ENCODE results near the gene IQSEC1. TPM values are rescaled to one million over a fixed set of nuclear protein-coding genes. Genes with fewer than 3 reads are reported as not detected.

IQSEC1 gene
- total and polyA plus RNA-seq, 2 experiments from 2014 or later = 8.0 to 51.9 TPM

DNA sequence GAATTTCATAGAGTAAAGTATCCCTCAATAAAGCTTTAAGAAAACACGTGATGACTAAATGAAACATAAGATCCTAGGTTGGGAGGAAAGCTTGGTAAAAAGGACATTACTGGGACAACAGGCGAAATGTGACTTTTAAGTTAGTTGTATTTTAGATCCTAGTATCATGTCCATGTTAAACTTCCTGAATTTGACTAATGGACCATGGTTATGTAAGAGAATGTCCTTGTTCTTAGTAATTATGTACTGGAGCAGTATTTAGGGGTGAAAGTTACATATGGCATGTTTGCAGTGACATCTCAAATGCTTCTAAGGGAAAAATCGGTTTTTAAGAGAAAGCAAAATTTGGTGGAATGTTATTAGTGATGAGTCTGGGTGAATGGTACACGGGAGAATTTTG is 69.6 kb downstream of the IQSEC1 start:
- Histone ChIP-seq H3K27ac (ENCODE audit: low read depth) (no peak overlapping the region), H4K20me1 (replicated peaks; ENCODE audit: insufficient read depth) (no peaks in the 10 kb centered on the region; the same call in 1 of the 2 replicates), H3K79me2 (replicated peaks; ENCODE audit: insufficient read depth) (no peaks in the 10 kb centered on the region), H3K4me3 (no peak overlapping the region), H3K4me2 (no peak overlapping the region), H3K9me2 (ENCODE audit: insufficient read depth) (no peaks in the 10 kb centered on the region), H3K27me3 (ENCODE audit: insufficient read depth) (no peaks in the 10 kb centered on the region), H3K36me3 (ENCODE audit: insufficient read depth) (no peaks in the 10 kb centered on the region), H3F3A (replicated peaks; ENCODE audit: low read depth) (no peaks in the 10 kb centered on the region), H2AFZ (no peak overlapping the region), H3K4me1 (ENCODE audit: insufficient read depth) (peaks cover 13% of the 10 kb centered on the region)
- Mint-ChIP-seq H3K27me3 (ENCODE audit: insufficient read depth, low read depth, poor library complexity) (peaks cover 7% of the 10 kb centered on the region), H3K27ac (no peak overlapping the region), H3K36me3 (ENCODE audit: low read depth) (no peaks in the 10 kb centered on the region), H3K4me1 (peaks cover 34% of the 10 kb centered on the region), H3K9me3 (no peaks in the 10 kb centered on the region), H3K4me3 (no peak overlapping the region)
- TF ChIP-seq ZNF114 (CRISPR knock-in tag; IDR thresholded peaks at IDR 0.05) (no peak), EZH2 (IDR thresholded peaks at IDR 0.05; ENCODE audit: low read depth, unreplicated experiment) (no peak), STAT1 (IDR thresholded peaks at IDR 0.05; ENCODE audit: unreplicated experiment) (no peak), JUNB (IDR thresholded peaks at IDR 0.05; ENCODE audit: unreplicated experiment) (no peak), NANOG (IDR thresholded peaks at IDR 0.05; ENCODE audit: borderline replicate concordance) (no peak)
- TF ChIP-seq, protein P1, sequence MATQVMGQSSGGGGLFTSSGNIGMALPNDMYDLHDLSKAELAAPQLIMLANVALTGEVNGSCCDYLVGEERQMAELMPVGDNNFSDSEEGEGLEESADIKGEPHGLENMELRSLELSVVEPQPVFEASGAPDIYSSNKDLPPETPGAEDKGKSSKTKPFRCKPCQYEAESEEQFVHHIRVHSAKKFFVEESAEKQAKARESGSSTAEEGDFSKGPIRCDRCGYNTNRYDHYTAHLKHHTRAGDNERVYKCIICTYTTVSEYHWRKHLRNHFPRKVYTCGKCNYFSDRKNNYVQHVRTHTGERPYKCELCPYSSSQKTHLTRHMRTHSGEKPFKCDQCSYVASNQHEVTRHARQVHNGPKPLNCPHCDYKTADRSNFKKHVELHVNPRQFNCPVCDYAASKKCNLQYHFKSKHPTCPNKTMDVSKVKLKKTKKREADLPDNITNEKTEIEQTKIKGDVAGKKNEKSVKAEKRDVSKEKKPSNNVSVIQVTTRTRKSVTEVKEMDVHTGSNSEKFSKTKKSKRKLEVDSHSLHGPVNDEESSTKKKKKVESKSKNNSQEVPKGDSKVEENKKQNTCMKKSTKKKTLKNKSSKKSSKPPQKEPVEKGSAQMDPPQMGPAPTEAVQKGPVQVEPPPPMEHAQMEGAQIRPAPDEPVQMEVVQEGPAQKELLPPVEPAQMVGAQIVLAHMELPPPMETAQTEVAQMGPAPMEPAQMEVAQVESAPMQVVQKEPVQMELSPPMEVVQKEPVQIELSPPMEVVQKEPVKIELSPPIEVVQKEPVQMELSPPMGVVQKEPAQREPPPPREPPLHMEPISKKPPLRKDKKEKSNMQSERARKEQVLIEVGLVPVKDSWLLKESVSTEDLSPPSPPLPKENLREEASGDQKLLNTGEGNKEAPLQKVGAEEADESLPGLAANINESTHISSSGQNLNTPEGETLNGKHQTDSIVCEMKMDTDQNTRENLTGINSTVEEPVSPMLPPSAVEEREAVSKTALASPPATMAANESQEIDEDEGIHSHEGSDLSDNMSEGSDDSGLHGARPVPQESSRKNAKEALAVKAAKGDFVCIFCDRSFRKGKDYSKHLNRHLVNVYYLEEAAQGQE (IDR thresholded peaks at IDR 0.05; ENCODE audit: unreplicated experiment) = no peak
- no peak for ATAC-seq
- no peak for DNase-seq (ENCODE audit: low spot score)

DNA sequence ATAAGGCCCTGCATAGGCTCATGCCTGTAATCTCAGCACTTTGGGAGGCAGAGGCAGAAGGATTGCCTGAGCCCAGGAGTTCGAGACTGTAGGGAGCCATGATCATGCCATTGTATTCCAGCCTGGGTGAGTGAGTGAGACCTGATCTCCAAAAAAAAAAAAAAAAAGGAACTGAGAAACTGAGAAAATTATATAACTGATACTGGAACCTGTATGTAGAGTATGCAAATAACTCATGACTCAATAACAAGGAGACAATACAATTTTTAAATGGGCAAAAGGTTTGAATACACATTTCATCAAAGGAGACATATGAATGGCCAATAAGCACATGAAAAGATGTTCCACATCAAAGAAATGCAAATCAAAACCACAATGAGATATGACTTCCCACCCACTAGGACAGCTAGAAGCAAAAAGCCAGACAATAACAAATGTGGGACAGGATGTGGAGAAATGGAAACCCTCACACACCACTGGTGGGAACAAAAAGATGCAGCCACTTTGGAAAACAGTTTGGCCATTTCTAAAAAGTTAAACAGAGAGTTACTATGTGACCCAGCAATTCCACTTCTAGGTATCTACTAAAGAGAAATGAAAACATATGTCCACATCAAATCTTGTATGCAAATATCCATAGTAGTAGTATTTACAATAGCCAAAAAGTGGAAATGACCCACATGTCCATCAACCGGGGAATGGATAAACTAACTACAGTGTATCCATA is 70.7 kb downstream of the IQSEC1 start:
- no peak overlapping the region for H3K4me3 Mint-ChIP-seq
- peaks cover 13% of the 10 kb centered on the region for H3K4me1 ChIP-seq (ENCODE audit: insufficient read depth)
- peaks cover 9% of the 10 kb centered on the region for H3K27me3 Mint-ChIP-seq (ENCODE audit: insufficient read depth, low read depth, poor library complexity)
- no peak overlapping the region for H3K4me2 ChIP-seq
- TF ChIP-seq, protein P2, sequence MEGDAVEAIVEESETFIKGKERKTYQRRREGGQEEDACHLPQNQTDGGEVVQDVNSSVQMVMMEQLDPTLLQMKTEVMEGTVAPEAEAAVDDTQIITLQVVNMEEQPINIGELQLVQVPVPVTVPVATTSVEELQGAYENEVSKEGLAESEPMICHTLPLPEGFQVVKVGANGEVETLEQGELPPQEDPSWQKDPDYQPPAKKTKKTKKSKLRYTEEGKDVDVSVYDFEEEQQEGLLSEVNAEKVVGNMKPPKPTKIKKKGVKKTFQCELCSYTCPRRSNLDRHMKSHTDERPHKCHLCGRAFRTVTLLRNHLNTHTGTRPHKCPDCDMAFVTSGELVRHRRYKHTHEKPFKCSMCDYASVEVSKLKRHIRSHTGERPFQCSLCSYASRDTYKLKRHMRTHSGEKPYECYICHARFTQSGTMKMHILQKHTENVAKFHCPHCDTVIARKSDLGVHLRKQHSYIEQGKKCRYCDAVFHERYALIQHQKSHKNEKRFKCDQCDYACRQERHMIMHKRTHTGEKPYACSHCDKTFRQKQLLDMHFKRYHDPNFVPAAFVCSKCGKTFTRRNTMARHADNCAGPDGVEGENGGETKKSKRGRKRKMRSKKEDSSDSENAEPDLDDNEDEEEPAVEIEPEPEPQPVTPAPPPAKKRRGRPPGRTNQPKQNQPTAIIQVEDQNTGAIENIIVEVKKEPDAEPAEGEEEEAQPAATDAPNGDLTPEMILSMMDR (conservative IDR thresholded peaks at IDR 0.05; ENCODE audit: low read depth in 2 of 2) = no peak
- no peak for TF ChIP-seq EZH2 (IDR thresholded peaks at IDR 0.05; ENCODE audit: low read depth, unreplicated experiment)
- no peak for TF ChIP-seq JUNB (IDR thresholded peaks at IDR 0.05; ENCODE audit: unreplicated experiment)
- no peak for TF ChIP-seq POLR2AphosphoS5 (IDR thresholded peaks at IDR 0.05; ENCODE audit: low read depth)
- TF ChIP-seq EZH2phosphoT487 (IDR thresholded peaks at IDR 0.05; ENCODE audit: unreplicated experiment) = no peak
- H3K9me3 Mint-ChIP-seq = no peaks in the 10 kb centered on the region
- peak; percentile 18; the same call in 1 of the 3 replicates for ATAC-seq
- no peak overlapping the region for H3K27ac Mint-ChIP-seq
- no peak overlapping the region for H3K27ac ChIP-seq (ENCODE audit: low read depth)
- H4K20me1 ChIP-seq (replicated peaks; ENCODE audit: insufficient read depth) = no peaks in the 10 kb centered on the region; the same call in 1 of the 2 replicates
- H3F3A ChIP-seq (replicated peaks; ENCODE audit: low read depth) = no peaks in the 10 kb centered on the region
- no peak for DNase-seq (ENCODE audit: low spot score)
- H3K36me3 ChIP-seq (ENCODE audit: insufficient read depth) = no peaks in the 10 kb centered on the region
- no peak overlapping the region for H2AFZ ChIP-seq
- H3K36me3 Mint-ChIP-seq (ENCODE audit: low read depth) = no peaks in the 10 kb centered on the region
- no peaks in the 10 kb centered on the region for H3K9me2 ChIP-seq (ENCODE audit: insufficient read depth)
- no peak overlapping the region for H3K4me3 ChIP-seq
- peaks cover 29% of the 10 kb centered on the region for H3K4me1 Mint-ChIP-seq
- no peaks in the 10 kb centered on the region for H3K27me3 ChIP-seq (ENCODE audit: insufficient read depth)
- no peaks in the 10 kb centered on the region for H3K79me2 ChIP-seq (replicated peaks; ENCODE audit: insufficient read depth)
